ENCODE results near the gene CATSPERE. TPM values are rescaled to one million over a fixed set of nuclear protein-coding genes. Genes with fewer than 3 reads are reported as not detected.

Gene CATSPERE
- total RNA-seq, 1 experiment from 2014 or later, result 1.3 TPM

GRCh38 chr1:244436336-244437085 is 24.6 kb upstream of the CATSPERE start:
- Mint-ChIP-seq H3K27ac (ENCODE audit: unreplicated experiment) (peak overlapping the region; percentile 52), H3K27me3 (ENCODE audit: unreplicated experiment) (no peaks in the 10 kb centered on the region), H3K4me3 (ENCODE audit: low read depth, unreplicated experiment) (peak overlapping the region; percentile 40), H3K9me3 (ENCODE audit: low read depth, unreplicated experiment) (no peaks in the 10 kb centered on the region), H3K36me3 (ENCODE audit: insufficient read depth, unreplicated experiment) (peaks cover 52% of the 10 kb centered on the region), H3K4me1 (ENCODE audit: low read depth, unreplicated experiment) (peaks cover 64% of the 10 kb centered on the region)
- no peak for DNase-seq
- CTCF ChIA-PET, result no interaction called here
- no peak for TF ChIP-seq CTCF (IDR thresholded peaks at IDR 0.05; ENCODE audit: unreplicated experiment)
- no TSS peak for BruUV-seq (replicated peaks)
- intact Hi-C loops (cut with micrococcal nuclease; ENCODE audit: unreplicated experiment), result loop anchor here (5.0 kb wide), 1 partner anchor 84 kb away; a partner anchor contains a TSS

- H3K4me1 Mint-ChIP-seq (ENCODE audit: low read depth, unreplicated experiment), result peaks cover 68% of the 10 kb centered on the region
- H3K27me3 Mint-ChIP-seq (ENCODE audit: unreplicated experiment), result no peaks in the 10 kb centered on the region
- DNase-seq, result no peak
- H3K27ac Mint-ChIP-seq (ENCODE audit: unreplicated experiment), result peak overlapping the region; percentile 52
- TF ChIP-seq CTCF (IDR thresholded peaks at IDR 0.05; ENCODE audit: unreplicated experiment), result no peak
- CTCF ChIA-PET, result no interaction called here
- H3K4me3 Mint-ChIP-seq (ENCODE audit: low read depth, unreplicated experiment), result no peak overlapping the region
- no TSS peak for BruUV-seq (replicated peaks)
- intact Hi-C loops (cut with micrococcal nuclease; ENCODE audit: unreplicated experiment), result loop anchor here (5.0 kb wide), 1 partner anchor 85 kb away; a partner anchor contains a TSS
- peaks cover 52% of the 10 kb centered on the region for H3K36me3 Mint-ChIP-seq (ENCODE audit: insufficient read depth, unreplicated experiment)
- H3K9me3 Mint-ChIP-seq (ENCODE audit: low read depth, unreplicated experiment), result no peaks in the 10 kb centered on the region
Measured at GRCh38 chr1:244437086-244437468, 24.0 kb upstream of the CATSPERE start.

- no peak for TF ChIP-seq CTCF (IDR thresholded peaks at IDR 0.05; ENCODE audit: unreplicated experiment)
- Mint-ChIP-seq H3K9me3 (ENCODE audit: low read depth, unreplicated experiment) (no peaks in the 10 kb centered on the region), H3K27me3 (ENCODE audit: unreplicated experiment) (no peaks in the 10 kb centered on the region), H3K4me3 (ENCODE audit: low read depth, unreplicated experiment) (no peak overlapping the region), H3K36me3 (ENCODE audit: insufficient read depth, unreplicated experiment) (peaks cover 44% of the 10 kb centered on the region), H3K4me1 (ENCODE audit: low read depth, unreplicated experiment) (peaks cover 74% of the 10 kb centered on the region), H3K27ac (ENCODE audit: unreplicated experiment) (peak overlapping the region; percentile 0)
- peak; percentile 45 for DNase-seq
- intact Hi-C loops (cut with micrococcal nuclease; ENCODE audit: unreplicated experiment), result loop anchor here (5.0 to 10.0 kb wide), 2 partner anchors 87 to 355 kb away; a partner anchor contains a TSS
- CTCF ChIA-PET, result no interaction called here
- no TSS peak for BruUV-seq (replicated peaks)
Measured at GRCh38 chr1:244439391-244440032, 21.6 kb upstream of the CATSPERE start.

- H3K36me3 Mint-ChIP-seq (ENCODE audit: insufficient read depth, unreplicated experiment), result peaks cover 34% of the 10 kb centered on the region
- TF ChIP-seq CTCF (IDR thresholded peaks at IDR 0.05; ENCODE audit: unreplicated experiment), result no peak
- H3K27me3 Mint-ChIP-seq (ENCODE audit: unreplicated experiment), result no peaks in the 10 kb centered on the region
- CTCF ChIA-PET, result no interaction called here
- H3K27ac Mint-ChIP-seq (ENCODE audit: unreplicated experiment), result no peak overlapping the region
- no TSS peak for BruUV-seq (replicated peaks)
- no peak overlapping the region for H3K4me3 Mint-ChIP-seq (ENCODE audit: low read depth, unreplicated experiment)
- peaks cover 75% of the 10 kb centered on the region for H3K4me1 Mint-ChIP-seq (ENCODE audit: low read depth, unreplicated experiment)
- intact Hi-C loops (cut with micrococcal nuclease; ENCODE audit: unreplicated experiment), result loop anchor here (10.0 kb wide), 1 partner anchor 352 kb away; no protein-coding TSS in a partner anchor
- no peak for DNase-seq
- H3K9me3 Mint-ChIP-seq (ENCODE audit: low read depth, unreplicated experiment), result no peaks in the 10 kb centered on the region
Measured at GRCh38 chr1:244442850-244443249, 18.2 kb upstream of the CATSPERE start.

Data from Calu3 (cell line).